Upper lobe of left lung (tissue), 6 donors: ENCODE measurements around the gene PRR30. TPM values are rescaled to one million over a fixed set of nuclear protein-coding genes. Genes with fewer than 3 reads are reported as not detected.

Source experiments
- ATAC-seq, 2 donors: fragments of 200-7000 bp; cut with Tn5 transposase; one replicate each; pipeline ENCODE4 v1.9.1; 2022; ENCODE audit warnings: mild to moderate bottlenecking in 2 of 2, moderate library complexity in 2 of 2; ENCODE audit not compliant: low FRiP score in 2 of 2
- DNase-seq, 2 donors: peaks; one replicate each; pipeline ENCODE4 v3.0.0-alpha.2; 2019 to 2020
- H3K27ac ChIP-seq, 4 donors: fragments of 200-600 bp; sonication (generic); one replicate each; pipeline ENCODE4 v1.5.1; 2016 to 2019
- H3K27me3 ChIP-seq, 4 donors: fragments of 200-600 bp; sonication (generic); one replicate each; pipeline ENCODE4 v1.5.1; 2017 to 2019
- H3K36me3 ChIP-seq, 4 donors: fragments of 200-600 bp; sonication (generic); one replicate each; pipeline ENCODE4 v1.5.1; 2016 to 2019
- H3K4me1 ChIP-seq, 4 donors: fragments of 200-600 bp; sonication (generic); one replicate each; pipeline ENCODE4 v1.5.1; 2018 to 2019
- H3K4me3 ChIP-seq, 4 donors: fragments of 200-600 bp; sonication (generic); one replicate each; pipeline ENCODE4 v1.5.1; 2017 to 2019; ENCODE audit warnings: mild to moderate bottlenecking in 2 of 4, moderate library complexity in 1 of 4
- H3K9me3 ChIP-seq, 4 donors: fragments of 200-600 bp; sonication (generic); one replicate each; pipeline ENCODE4 v1.5.1; 2018 to 2019
- EP300 ChIP-seq, 4 donors: sonication (generic); formaldehyde crosslinking; IDR thresholded peaks; one replicate each; pipeline ENCODE4 v1.5.1; 2017; ENCODE audit warnings: antibody characterized with exemption in 4 of 4, control low read depth in 2 of 4
- POLR2A ChIP-seq, 4 donors: fragments of 450-650 bp; IDR thresholded peaks; one replicate each; pipeline ENCODE4 v1.5.1; 2016 to 2017; ENCODE audit warnings: antibody characterized with exemption in 4 of 4, mild to moderate bottlenecking in 2 of 4
- POLR2AphosphoS5 ChIP-seq, 2 donors: sonication (generic); formaldehyde crosslinking; IDR thresholded peaks; one replicate each; pipeline ENCODE4 v1.5.1; 2017; ENCODE audit warnings: antibody characterized with exemption in 2 of 2
- WGBS, 2 donors: methylation state at CpG; one replicate each; pipeline ENCODE4 v1.1.5; 2017 to 2018; 5-methylcytosine and 5-hydroxymethylcytosine counted together
- total RNA-seq, 6 donors: library from RNA; depleted of rRNA in 4 of 6; stranded (reverse); fragments of >200 nt in 4 of 6; gene quantifications; one replicate each; pipeline versions ENCODE4 v1.1.0 to v1.2.1, GENCODE V29; 2016 to 2021
- TF ChIP-seq, protein P1 (sequence below), 6 experiments: fragments of 450-650 bp in 4 of 6; fragments of 200-600 bp in 2 of 6; sonication (generic) in 2 of 6; IDR thresholded peaks; one replicate each; pipeline ENCODE4 v1.5.1; 2016 to 2019; ENCODE audit warnings: antibody characterized with exemption in 6 of 6
- donor health status: DM: no; HTN: no; CAD: no; lungs with moderate emphysema.
- donor health status: DM: no; HTN: yes; CAD: no; lungs with severe emphysema.

Gene PRR30
- total RNA-seq, 6 donors from 2014 or later: not detected

- WGBS, 2 donors: 69 to 80% methylated on average over 1 of the region's 1 CpG
Measured at GRCh38 chr2:27143285-27143684, 4.1 kb upstream of the PRR30 start.

DNA sequence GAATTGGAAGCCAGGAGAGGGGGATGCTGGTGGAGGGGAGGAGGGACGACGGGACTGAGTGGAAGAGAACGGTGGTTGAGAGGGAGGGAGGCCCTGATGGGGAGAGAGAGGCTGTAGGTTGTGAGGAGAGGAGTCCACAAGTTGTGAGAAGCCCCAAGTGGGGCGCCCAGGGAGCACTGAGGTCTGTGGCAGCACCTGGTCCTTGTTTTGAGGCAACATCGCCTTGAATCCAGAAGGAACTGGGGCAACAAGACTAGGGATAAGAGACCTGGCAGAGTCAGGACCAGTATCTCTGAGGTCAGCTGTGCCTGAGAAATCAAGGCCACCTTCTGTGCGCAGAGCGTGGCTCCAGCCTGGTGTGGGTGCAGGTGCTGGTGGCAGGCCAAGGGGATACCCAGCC lies 1.1 kb downstream of the PRR30 start:
- DNase-seq (no peak), ATAC-seq (no peak)
- no peak for TF ChIP-seq POLR2A (IDR thresholded peaks at IDR 0.05)
- TF ChIP-seq EP300 (IDR thresholded peaks at IDR 0.05): no peak
- TF ChIP-seq POLR2AphosphoS5 (IDR thresholded peaks at IDR 0.05): no peak
- TF ChIP-seq, protein P1, sequence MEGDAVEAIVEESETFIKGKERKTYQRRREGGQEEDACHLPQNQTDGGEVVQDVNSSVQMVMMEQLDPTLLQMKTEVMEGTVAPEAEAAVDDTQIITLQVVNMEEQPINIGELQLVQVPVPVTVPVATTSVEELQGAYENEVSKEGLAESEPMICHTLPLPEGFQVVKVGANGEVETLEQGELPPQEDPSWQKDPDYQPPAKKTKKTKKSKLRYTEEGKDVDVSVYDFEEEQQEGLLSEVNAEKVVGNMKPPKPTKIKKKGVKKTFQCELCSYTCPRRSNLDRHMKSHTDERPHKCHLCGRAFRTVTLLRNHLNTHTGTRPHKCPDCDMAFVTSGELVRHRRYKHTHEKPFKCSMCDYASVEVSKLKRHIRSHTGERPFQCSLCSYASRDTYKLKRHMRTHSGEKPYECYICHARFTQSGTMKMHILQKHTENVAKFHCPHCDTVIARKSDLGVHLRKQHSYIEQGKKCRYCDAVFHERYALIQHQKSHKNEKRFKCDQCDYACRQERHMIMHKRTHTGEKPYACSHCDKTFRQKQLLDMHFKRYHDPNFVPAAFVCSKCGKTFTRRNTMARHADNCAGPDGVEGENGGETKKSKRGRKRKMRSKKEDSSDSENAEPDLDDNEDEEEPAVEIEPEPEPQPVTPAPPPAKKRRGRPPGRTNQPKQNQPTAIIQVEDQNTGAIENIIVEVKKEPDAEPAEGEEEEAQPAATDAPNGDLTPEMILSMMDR (IDR thresholded peaks at IDR 0.05): no peak
- WGBS, 2 donors: 78 to 87% methylated on average over 5 to 7 of the region's 7 CpGs
- Histone ChIP-seq H3K4me3 (no peak overlapping the region), H3K36me3 (no peaks in the 10 kb centered on the region), H3K27ac (no peak overlapping the region), H3K4me1 (peaks cover 7 to 10% (median 8%) of the 10 kb centered on the region in 4 donors), H3K27me3 (no peaks in the 10 kb centered on the region), H3K9me3 (no peaks in the 10 kb centered on the region)

More at GRCh38 chr2:27143285-27143684, 4.1 kb upstream of the PRR30 start:
- DNase-seq: no peak
- Histone ChIP-seq H3K9me3 (no peaks in the 10 kb centered on the region), H3K36me3 (no peaks in the 10 kb centered on the region), H3K4me1 (no peaks in the 10 kb centered on the region), H3K4me3 (no peak overlapping the region), H3K27ac (no peak overlapping the region), H3K27me3 (no peaks in the 10 kb centered on the region)
- TF ChIP-seq, protein P1 (IDR thresholded peaks at IDR 0.05): no peak
- TF ChIP-seq POLR2AphosphoS5 (IDR thresholded peaks at IDR 0.05) (no peak), POLR2A (IDR thresholded peaks at IDR 0.05) (no peak), EP300 (IDR thresholded peaks at IDR 0.05) (no peak)
- ATAC-seq: no peak

DNA sequence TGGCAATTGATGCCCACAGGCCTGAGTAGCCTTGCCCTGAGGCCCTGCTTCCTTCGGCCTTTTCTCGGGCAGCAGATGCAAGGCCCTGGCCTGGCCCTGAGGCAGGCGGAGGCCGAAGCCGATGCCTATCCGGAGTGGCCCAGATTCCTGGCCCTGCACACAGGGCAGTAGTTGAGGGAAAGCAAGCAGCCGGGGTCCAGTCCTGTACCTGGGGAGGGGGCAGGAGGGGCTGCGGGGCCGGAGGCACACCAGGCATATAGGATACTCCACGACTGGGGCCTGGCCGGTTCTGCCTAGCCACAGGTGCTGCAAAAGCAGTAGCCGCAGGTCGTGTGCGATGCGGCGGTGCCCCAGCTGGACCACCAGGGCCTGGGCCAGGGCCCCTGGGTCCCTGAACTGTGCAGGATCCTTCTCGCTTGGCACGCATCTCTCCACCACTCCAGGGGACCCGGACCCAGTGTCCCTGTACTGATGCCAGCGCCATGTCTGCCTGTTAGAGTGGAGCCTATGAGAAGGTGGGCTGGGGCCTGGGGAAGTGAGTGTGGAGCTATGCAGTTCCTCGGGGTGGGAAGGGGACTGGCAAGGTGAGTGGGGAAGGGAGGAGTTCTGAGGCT lies 1.8 kb downstream of the PRR30 start:
- Histone ChIP-seq H3K27me3 (no peaks in the 10 kb centered on the region), H3K4me1 (peaks cover 9 to 17% (median 13%) of the 10 kb centered on the region in 4 donors), H3K4me3 (no peak overlapping the region), H3K27ac (no peak overlapping the region), H3K9me3 (no peaks in the 10 kb centered on the region), H3K36me3 (peaks cover 0 to 5% (median 2%) of the 10 kb centered on the region in 4 donors)
- DNase-seq: peak in 1 of 2 donors; percentile 77
- no peak for ATAC-seq
- TF ChIP-seq EP300 (IDR thresholded peaks at IDR 0.05): no peak
- TF ChIP-seq, protein P1 (IDR thresholded peaks at IDR 0.05): no peak
- no peak for TF ChIP-seq POLR2A (IDR thresholded peaks at IDR 0.05)
- no peak for TF ChIP-seq POLR2AphosphoS5 (IDR thresholded peaks at IDR 0.05)
- 89% methylated on average over 10 to 16 of the region's 21 CpGs for WGBS, 2 donors

DNA sequence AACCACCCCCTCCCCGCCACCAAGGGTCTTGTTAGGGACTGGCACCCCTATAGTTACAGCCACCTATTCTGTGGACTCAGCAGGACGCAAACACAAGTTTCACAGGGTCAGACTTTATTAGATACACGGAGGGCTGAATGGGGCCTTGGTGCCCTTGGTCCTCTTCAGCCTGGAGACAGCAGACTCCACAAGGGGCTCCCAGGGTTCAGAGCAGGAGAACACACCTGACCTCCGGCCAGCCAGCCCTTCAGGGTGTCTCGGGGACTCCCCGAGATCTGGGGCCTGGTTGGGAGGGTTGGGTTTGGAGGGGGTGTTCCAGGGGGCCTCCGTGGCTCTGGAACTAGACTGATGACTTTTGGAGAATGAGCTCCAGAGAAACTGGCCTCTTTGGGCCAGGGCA lies 2.5 kb downstream of the PRR30 start:
- no peak for TF ChIP-seq EP300 (IDR thresholded peaks at IDR 0.05)
- TF ChIP-seq, protein P1 (IDR thresholded peaks at IDR 0.05): no peak
- no peak for TF ChIP-seq POLR2AphosphoS5 (IDR thresholded peaks at IDR 0.05)
- TF ChIP-seq POLR2A (IDR thresholded peaks at IDR 0.05): no peak
- no peak overlapping the region for H3K27ac ChIP-seq
- ATAC-seq: no peak
- 93 to 94% methylated on average over 3 to 7 of the region's 7 CpGs for WGBS, 2 donors
- H3K9me3 ChIP-seq: no peaks in the 10 kb centered on the region
- no peaks in the 10 kb centered on the region for H3K27me3 ChIP-seq
- peaks cover 0 to 12% (median 8%) of the 10 kb centered on the region in 4 donors for H3K36me3 ChIP-seq
- no peak for DNase-seq
- peaks cover 9 to 22% (median 13%) of the 10 kb centered on the region in 4 donors for H3K4me1 ChIP-seq
- no peak overlapping the region for H3K4me3 ChIP-seq

GRCh38 chr2:27135478-27135955 lies 3.7 kb downstream of the PRR30 start:
- Histone ChIP-seq H3K4me3 (no peak overlapping the region), H3K36me3 (peaks cover 0 to 24% (median 21%) of the 10 kb centered on the region in 4 donors), H3K9me3 (no peaks in the 10 kb centered on the region), H3K27ac (no peak overlapping the region), H3K27me3 (no peaks in the 10 kb centered on the region), H3K4me1 (peaks cover 9 to 22% (median 13%) of the 10 kb centered on the region in 4 donors)
- 75 to 91% methylated on average over 11 of the region's 12 CpGs for WGBS, 2 donors
- DNase-seq: no peak
- TF ChIP-seq EP300 (IDR thresholded peaks at IDR 0.05): no peak
- TF ChIP-seq, protein P1 (IDR thresholded peaks at IDR 0.05): no peak
- TF ChIP-seq POLR2AphosphoS5 (IDR thresholded peaks at IDR 0.05): no peak
- no peak for TF ChIP-seq POLR2A (IDR thresholded peaks at IDR 0.05)
- ATAC-seq: no peak
